HG02852 (cell line): ENCODE results near the gene LPP.
"Not testable (repeated sequence)": the region's sequence is repeated elsewhere in the genome, so short reads cannot be mapped to it uniquely, and the experiment has no call there.

Experiments used
- ATAC-seq: cut with Tn5 transposase; IDR thresholded peaks from one replicate; pipeline ENCODE4 v1.9.1; 2021; ENCODE audit warnings: mild to moderate bottlenecking, moderate library complexity; ENCODE audit not compliant: unreplicated experiment

LPP gene

DNA sequence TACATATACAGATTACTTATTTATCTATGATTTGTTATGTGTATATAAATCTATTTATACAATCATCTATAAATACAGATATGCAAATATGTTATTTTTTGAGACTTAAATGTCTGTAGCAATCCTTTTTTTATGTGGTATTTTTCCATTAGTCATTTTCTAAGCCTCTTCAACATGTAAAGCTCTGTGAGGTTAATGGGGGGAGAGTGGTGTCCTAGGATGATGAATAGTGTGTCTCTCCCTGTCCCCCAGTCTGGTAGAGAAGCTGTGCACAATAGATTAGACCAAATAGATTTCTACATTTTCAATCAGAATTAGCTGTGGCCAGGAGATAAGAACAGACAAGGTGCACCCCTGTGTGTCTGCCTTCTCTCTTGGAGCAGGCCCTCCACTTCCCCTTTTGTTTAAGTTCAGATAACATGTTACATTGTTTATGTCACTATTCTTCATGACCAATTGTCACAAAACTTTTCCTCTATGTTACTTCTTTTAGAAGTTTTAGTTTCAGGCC is 453.9 kb downstream of the LPP start:
- no peak for ATAC-seq

DNA sequence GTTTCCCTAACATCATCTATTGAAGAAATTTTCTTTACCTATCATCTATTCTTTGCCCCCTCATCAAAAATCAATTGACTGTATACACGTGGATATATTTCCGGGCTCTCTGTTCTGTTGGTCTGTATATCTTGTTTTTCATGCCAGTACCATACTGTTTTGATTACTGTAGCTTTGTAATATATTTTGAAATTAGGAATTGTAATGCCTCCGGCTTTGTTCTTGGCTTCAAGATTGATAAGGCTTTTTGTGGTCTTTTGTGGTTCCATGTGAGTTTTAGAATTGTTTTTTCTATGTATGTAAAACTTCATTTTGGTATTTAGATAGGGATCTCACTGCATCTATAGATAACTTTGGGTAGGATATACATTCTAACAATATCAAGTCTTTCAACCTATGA is 454.4 kb downstream of the LPP start:
- no peak for ATAC-seq

DNA sequence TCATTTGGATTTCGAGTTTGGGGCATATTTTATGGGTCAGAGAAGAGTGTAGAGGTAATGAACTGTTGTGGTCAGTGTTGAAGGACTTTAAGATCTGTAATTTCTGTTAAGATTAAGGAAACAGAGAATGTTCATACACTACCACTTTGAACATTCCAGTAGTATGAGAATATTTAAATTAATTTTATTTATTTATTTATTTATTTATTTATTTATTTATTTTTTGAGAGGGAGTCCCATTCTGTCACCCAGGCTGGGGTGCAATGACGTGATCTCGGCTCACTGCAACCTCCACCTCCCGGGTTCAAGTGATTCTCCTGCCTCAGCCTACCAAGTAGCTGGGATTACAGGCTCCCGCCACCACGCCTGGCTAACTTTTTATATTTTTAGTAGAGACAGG is 459.8 kb downstream of the LPP start:
- ATAC-seq = not testable (repeated sequence)

DNA sequence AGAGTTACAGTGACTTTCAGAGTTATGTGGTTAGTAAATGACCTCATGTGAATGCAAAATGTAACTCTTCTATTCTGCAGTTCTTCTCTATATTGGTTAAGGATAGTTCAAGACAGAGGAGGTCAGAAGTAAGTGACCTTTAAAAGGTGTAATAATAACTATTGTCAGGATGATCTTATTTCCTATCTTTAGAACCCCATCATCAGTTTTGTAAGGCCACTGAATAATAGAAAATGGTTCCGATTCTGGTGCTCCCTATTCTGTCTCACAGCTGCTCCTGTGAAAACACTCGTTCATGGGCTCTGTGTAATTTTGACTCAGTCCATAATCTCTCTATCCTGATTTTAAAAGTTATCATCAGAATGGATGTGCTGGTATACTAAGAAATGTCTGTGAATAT is 463.3 kb downstream of the LPP start:
- no peak for ATAC-seq

GRCh38 chr3:188617988-188618701 is 464.2 kb downstream of the LPP start:
- ATAC-seq = no peak

DNA sequence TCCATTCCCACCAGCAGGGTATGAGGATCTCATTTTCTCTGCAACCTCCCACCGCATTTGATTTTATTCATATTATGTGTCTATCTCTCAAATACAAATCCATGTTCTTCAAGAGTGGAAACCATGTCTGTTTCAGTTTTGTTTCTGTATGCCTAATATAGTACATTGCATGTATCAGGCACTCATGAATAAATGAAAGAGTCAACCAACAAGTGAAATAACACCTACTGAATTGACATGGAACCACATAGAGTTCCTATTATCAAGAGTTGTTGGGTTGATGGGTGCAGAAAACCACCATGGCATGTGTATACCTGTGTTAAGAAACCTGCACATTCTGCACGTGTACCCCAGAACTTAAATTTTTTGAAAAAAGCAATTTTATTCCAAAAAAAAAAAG is 466.8 kb downstream of the LPP start:
- no peak for ATAC-seq

DNA sequence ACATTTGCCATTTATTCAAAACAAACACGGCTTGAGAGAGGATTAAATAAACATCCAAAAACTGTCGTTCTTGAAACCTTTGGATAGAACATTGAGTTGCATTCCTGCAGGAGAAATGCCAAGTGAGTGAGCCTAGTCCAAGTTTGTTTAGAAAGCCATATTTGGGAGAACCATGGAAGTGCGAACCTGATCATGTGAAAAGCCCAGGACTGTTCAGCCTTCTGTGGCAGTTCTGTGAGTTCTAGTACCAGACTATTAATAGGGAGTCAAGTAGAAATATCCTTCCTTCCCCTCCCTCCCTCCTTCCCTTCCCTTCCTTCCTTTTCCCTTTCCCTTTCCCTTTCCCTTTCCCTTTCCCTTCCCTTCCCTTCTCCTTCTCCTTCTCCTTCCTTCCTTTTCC is 470.4 kb downstream of the LPP start:
- no peak for ATAC-seq

GRCh38 chr3:188624828-188625227 is 470.9 kb downstream of the LPP start:
- ATAC-seq = no peak

DNA sequence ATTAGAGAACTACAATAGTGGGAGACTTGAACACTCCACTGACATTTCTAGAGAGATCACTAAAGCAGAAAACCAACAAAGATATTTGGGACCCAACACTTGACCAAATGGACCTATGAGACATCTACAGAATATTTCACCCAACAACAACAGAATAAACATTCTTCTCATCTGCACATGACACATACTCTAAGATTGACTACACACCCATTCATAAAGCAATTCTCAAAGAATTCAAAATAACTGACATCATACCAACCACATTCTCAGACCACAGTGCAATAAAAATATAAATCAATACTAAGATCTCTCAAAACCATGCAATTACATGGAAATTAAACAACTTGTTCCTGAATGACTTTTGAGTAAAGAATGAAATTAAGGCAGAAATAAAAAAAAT is 473.7 kb downstream of the LPP start:
- ATAC-seq = no peak

- ATAC-seq = no peak
Observed at GRCh38 chr3:188631291-188632010, 477.5 kb downstream of the LPP start.

DNA sequence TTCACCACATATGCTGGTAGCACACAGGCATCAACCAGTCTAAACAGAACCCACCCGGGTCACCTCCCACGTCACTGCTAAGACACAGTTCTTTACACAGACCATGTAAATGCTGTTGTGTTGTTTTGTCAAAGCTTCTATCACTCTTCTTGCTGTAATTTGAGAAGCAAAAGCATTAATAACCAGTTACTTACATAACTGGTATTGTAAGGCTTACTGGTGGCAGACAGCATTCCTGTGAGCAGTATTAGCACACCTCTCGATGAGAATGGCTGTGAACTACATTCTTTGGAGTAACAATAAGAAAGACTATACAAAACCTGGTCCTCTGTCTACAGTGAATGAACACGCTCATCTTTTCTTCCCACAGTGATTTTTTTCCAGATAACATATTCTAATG is 479.2 kb downstream of the LPP start:
- ATAC-seq = no peak

- no peak for ATAC-seq
Observed at GRCh38 chr3:188634285-188634684, 480.3 kb downstream of the LPP start.

DNA sequence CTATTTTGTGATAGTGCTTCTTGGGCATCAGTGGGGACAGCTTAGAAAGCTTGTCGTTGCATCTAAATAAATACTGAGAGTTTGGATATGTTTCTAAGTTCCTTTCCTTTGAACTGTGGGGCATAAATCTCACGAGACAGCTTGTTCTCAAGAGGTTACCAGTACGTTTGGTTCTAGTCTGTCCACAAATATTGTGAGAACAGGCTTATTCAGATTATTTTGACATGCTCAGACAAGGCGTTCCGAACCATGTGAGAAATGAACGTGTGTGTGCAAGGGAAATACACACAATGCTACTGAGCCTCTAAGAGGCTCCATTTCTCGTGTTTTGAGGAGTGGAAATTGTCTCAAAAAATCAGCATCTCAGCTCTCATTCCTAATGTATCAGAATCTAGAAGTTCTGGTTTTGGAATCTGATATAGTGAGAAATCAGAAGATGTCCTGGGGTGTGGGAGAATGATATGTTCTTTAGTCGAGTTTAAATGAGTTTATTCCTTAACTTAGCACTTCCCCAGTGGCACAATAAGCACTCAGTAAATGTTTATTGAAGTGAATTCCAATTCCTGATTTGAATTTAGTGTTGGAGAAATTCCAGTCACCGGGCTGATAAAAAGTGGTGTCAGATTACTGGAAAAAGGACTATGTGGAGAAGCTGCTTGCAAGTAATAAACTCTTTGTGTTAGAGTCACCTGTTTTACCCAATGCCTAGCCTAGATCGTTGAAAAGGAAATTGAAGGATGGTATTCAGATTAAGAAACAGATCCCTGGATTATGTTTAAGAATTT is 481.5 kb downstream of the LPP start:
- ATAC-seq = no peak

- not testable (repeated sequence) for ATAC-seq
Observed at GRCh38 chr3:188636292-188636691, 482.3 kb downstream of the LPP start.

- no peak for ATAC-seq
Observed at GRCh38 chr3:188641076-188641475, 487.1 kb downstream of the LPP start.

GRCh38 chr3:188643736-188644135 is 489.8 kb downstream of the LPP start:
- ATAC-seq = no peak

GRCh38 chr3:188646592-188646991 is 492.6 kb downstream of the LPP start:
- ATAC-seq = no peak

- ATAC-seq = no peak
Observed at GRCh38 chr3:188647237-188647636, 493.3 kb downstream of the LPP start.

- no peak for ATAC-seq
Observed at GRCh38 chr3:188649521-188649920, 495.6 kb downstream of the LPP start.

DNA sequence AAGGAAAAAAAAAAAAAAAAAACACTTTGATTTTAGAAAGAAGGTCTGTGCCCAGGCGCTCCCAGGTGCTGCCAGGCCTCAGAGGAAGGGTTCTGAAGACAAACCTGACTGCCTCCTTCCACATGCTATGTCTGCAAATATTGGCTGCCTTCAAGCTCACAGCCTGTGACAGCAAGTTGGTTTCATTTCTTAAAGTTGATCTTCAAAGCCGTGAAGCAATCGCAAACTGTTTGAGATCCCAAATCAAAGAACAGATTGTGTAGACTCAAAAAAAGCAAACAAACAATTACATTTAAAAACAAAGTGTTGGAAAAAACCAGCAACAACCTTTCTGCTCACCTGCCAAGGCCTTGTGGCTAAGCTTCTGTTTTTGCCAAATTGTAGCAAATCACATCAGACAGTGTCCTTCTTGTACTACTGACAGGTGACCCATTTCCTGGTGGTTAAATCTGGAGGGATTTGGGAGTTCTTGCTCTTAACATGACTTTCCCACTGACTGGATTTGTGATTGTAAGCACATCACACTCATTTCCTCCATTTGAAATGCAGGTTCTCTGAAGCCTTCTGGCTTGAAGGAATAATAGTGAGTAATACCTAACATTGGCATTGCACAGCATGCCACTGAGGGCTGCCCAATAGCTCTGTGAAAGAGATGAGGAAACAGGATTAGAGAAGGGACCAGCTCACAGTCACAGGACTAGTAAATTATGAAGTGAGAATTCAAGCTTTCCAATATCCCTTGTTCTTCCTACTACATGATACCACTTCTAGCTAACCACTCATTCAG is 502.4 kb downstream of the LPP start:
- ATAC-seq = no peak

DNA sequence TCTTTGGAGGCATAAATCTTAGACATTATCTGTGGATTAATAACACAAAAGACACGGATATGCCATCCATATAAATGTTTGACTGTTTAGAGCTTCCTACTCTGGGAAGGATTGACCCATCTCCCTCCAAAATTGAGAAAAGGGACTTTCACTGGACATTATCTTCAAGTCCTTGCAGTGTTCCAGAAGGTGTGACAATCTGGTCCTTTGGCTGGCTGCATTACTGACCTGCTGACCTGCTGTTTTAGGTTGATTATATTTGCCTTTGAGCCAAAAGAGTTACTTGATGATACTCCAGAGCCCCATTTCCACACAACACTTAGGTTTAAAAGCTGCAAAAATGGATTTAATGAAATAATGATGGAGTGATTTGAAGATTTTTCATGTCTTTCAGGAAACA is 504.6 kb downstream of the LPP start:
- ATAC-seq = no peak
